ENCODE results near the gene IGLL1.

Gene IGLL1

GRCh38 chr22:23533328-23533762 lies 46.7 kb downstream of the IGLL1 start:
- Histone ChIP-seq H3K79me2 (ENCODE audit: control insufficient read depth, low read length) (no peaks in the 10 kb centered on the region), H3K4me2 (ENCODE audit: low read length) (no peak overlapping the region), H4K20me1 (ENCODE audit: control insufficient read depth, insufficient read depth, low read depth, low read length) (no peaks in the 10 kb centered on the region), H3K9me2 (replicated peaks; ENCODE audit: control insufficient read depth, low read length) (no peaks in the 10 kb centered on the region), H3F3A (ENCODE audit: control insufficient read depth, insufficient read depth) (no peaks in the 10 kb centered on the region), H3K4me1 (ENCODE audit: control insufficient read depth, low read length) (peaks cover 13% of the 10 kb centered on the region), H3K4me3 (ENCODE audit: low read length) (no peak overlapping the region), H3K36me3 (ENCODE audit: control insufficient read depth, low read length) (no peaks in the 10 kb centered on the region), H3K27ac (ENCODE audit: low read depth, low read length) (no peak overlapping the region), H3K9me3 (ENCODE audit: control insufficient read depth, insufficient read depth, low read length) (no peaks in the 10 kb centered on the region), H3K27me3 (ENCODE audit: control insufficient read depth, low read length) (no peaks in the 10 kb centered on the region)
- TF ChIP-seq EZH2phosphoT487 (IDR thresholded peaks at IDR 0.05; ENCODE audit: borderline replicate concordance, low read length), result no peak
- peak; percentile 39 for TF ChIP-seq CTCF (IDR thresholded peaks at IDR 0.05; ENCODE audit: low read depth, low read length, poor library complexity, severe bottlenecking)

GRCh38 chr22:23532731-23533130 lies 47.4 kb downstream of the IGLL1 start:
- H3K27ac ChIP-seq (ENCODE audit: low read depth, low read length), result no peak overlapping the region
- no peaks in the 10 kb centered on the region for H3K27me3 ChIP-seq (ENCODE audit: control insufficient read depth, low read length)
- no peak for TF ChIP-seq EZH2phosphoT487 (IDR thresholded peaks at IDR 0.05; ENCODE audit: borderline replicate concordance, low read length)
- TF ChIP-seq CTCF (IDR thresholded peaks at IDR 0.05; ENCODE audit: low read depth, low read length, poor library complexity, severe bottlenecking), result no peak
- no peaks in the 10 kb centered on the region for H4K20me1 ChIP-seq (ENCODE audit: control insufficient read depth, insufficient read depth, low read depth, low read length)
- H3K4me2 ChIP-seq (ENCODE audit: low read length), result no peak overlapping the region
- H3K36me3 ChIP-seq (ENCODE audit: control insufficient read depth, low read length), result no peaks in the 10 kb centered on the region
- H3F3A ChIP-seq (ENCODE audit: control insufficient read depth, insufficient read depth), result no peaks in the 10 kb centered on the region
- H3K79me2 ChIP-seq (ENCODE audit: control insufficient read depth, low read length), result no peaks in the 10 kb centered on the region
- H3K9me2 ChIP-seq (replicated peaks; ENCODE audit: control insufficient read depth, low read length), result no peaks in the 10 kb centered on the region
- no peaks in the 10 kb centered on the region for H3K9me3 ChIP-seq (ENCODE audit: control insufficient read depth, insufficient read depth, low read length)
- peaks cover 13% of the 10 kb centered on the region for H3K4me1 ChIP-seq (ENCODE audit: control insufficient read depth, low read length)
- no peak overlapping the region for H3K4me3 ChIP-seq (ENCODE audit: low read length)

GRCh38 chr22:23531966-23532705 lies 48.0 kb downstream of the IGLL1 start:
- Histone ChIP-seq H3K36me3 (ENCODE audit: control insufficient read depth, low read length) (no peaks in the 10 kb centered on the region), H3K4me2 (ENCODE audit: low read length) (no peak overlapping the region), H3K9me3 (ENCODE audit: control insufficient read depth, insufficient read depth, low read length) (no peaks in the 10 kb centered on the region), H3K79me2 (ENCODE audit: control insufficient read depth, low read length) (no peaks in the 10 kb centered on the region), H3K4me3 (ENCODE audit: low read length) (no peak overlapping the region), H4K20me1 (ENCODE audit: control insufficient read depth, insufficient read depth, low read depth, low read length) (no peaks in the 10 kb centered on the region), H3K4me1 (ENCODE audit: control insufficient read depth, low read length) (peaks cover 13% of the 10 kb centered on the region), H3K27ac (ENCODE audit: low read depth, low read length) (no peak overlapping the region), H3K27me3 (ENCODE audit: control insufficient read depth, low read length) (no peaks in the 10 kb centered on the region), H3F3A (ENCODE audit: control insufficient read depth, insufficient read depth) (no peaks in the 10 kb centered on the region), H3K9me2 (replicated peaks; ENCODE audit: control insufficient read depth, low read length) (no peaks in the 10 kb centered on the region)
- TF ChIP-seq CTCF (IDR thresholded peaks at IDR 0.05; ENCODE audit: low read depth, low read length, poor library complexity, severe bottlenecking), result no peak
- no peak for TF ChIP-seq EZH2phosphoT487 (IDR thresholded peaks at IDR 0.05; ENCODE audit: borderline replicate concordance, low read length)

Data from DOHH2 (cell line).